ENCODE results near the gene ADGRB3.
"Not testable (repeated sequence)": the region's sequence is repeated elsewhere in the genome, so short reads cannot be mapped to it uniquely, and the experiment has no call there.

Gene ADGRB3

DNA sequence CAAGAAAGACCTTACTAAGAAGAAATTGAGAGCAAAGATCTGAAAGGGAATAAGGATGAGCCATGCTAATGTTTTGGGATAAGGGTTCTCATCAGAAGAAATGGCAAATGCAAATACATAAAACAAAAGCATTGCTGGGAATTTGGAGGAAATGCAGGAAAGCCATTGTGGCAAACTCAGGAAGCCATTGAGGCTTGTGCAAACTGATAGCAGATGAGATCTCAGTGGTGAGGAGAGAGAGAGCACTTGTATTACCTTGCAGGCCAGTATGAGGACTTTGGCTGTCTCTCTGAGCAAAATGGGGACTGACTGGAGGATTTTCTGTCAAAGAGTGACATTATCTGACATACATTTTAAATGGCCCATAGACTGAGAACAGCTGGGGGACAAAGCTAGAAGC is 103.0 kb downstream of the ADGRB3 start:
- no peak for DNase-seq (ENCODE audit: low read depth in 3 of 3, low spot score in 1 of 3)

DNA sequence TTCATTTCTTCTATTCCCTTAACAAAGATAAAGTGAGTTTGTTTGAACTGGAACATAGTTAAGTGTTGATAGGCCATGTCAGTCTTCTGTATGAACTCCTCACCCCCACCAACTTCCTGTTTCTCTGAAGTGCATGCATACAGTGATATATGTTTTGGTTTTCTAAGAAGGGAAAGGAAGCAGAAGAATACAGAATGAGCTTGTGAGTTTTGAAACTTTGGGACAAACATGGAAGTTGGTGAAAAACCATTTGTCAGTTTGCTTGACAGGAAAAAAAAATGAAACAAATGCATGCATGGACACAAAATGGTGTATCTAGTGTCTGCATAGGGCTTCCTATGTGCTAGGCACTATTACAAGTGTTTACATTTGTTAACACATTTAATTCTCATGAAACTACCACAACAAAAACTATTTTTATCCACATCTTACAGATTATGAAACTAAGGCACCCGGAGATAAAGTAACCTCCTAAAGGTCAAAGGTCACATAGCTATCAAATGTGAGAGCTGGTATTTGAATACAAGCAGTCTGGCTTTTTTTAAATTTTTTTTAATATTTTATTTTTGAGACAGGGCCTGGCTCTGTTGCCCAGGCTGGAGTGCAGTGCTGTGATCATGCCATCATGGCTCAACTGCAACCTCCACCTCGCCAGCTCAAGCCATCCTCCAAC is 105.9 kb downstream of the ADGRB3 start:
- DNase-seq (ENCODE audit: low read depth in 3 of 3, low spot score in 1 of 3): no peak

DNA sequence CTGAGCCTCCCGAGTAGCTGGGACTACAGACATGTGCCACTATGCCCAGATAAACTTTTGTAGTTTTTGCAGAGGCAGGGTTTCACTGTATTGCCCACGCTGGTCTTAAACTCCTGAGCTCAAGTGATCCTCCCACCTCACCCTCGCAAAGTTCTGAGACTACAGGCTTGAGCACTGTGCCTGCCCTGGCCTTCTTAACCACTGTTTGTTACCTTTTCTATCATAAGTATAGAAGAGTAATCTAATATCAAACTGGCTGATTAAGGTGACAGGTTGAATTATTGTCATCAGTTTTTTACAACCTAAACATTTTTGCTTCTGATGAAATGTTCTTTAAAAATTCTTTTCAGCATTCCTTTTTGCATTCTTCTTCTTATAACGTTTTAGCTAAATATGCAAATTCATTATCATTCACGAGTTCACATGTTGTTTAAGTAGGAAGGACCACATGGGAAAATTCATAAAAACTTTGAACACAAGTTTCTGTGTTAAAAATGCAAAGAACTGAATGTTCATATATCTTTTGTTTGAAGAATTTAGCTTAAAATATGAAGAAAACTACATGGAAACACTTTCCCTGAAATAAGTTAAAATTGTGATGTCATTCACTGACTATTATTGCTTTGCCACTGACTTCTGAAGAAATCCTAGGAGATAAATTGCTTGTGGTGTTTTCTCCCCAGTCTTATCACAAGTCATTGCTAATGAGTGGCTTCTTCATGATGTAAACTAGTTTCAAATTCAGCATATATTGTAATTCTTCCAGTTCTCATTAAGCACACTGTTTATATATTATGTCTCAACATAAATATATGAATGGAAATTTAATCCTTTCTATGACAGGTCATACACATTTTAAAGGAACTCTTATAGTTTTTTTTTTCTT is 106.7 kb downstream of the ADGRB3 start:
- no peak for DNase-seq (ENCODE audit: low read depth in 3 of 3, low spot score in 1 of 3)

DNA sequence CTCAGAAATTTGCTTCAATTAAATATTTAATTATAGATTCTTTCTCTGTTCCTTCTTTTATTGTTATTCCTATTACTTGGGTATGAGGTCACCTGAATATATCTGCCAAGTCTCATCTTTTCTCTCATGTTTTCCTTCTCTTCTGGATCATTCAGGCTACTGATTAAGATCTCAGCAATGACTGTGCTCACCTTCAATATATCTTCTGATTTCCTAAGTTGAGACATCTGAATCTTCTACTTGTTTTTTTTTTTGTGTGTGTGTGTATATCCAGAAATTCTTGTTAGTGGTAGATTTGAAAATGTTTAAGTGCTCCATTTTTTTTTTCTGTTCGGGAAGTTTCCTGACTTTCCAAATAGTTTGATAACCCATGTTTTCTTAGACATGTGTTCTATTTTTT is 108.0 kb downstream of the ADGRB3 start:
- no peak for DNase-seq (ENCODE audit: low read depth in 3 of 3, low spot score in 1 of 3)

DNA sequence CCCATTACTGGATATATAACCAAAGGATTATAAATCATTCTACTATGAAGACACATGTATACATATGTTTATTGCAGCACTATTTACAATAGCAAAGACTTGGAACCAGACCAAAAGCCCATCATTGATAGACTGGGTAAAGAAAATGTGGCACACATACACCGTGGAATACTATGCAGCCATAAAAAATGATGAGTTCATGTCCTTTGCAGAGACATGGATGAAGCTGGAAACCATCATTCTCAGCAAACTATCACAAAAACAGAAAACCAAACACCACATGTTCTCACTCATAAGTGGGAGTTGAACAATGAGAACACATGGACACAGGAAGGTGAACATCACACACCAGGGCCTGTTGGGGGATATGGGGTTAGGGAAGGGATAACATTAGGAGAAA is 109.3 kb downstream of the ADGRB3 start:
- DNase-seq (ENCODE audit: low read depth in 3 of 3, low spot score in 1 of 3): not testable (repeated sequence)

DNA sequence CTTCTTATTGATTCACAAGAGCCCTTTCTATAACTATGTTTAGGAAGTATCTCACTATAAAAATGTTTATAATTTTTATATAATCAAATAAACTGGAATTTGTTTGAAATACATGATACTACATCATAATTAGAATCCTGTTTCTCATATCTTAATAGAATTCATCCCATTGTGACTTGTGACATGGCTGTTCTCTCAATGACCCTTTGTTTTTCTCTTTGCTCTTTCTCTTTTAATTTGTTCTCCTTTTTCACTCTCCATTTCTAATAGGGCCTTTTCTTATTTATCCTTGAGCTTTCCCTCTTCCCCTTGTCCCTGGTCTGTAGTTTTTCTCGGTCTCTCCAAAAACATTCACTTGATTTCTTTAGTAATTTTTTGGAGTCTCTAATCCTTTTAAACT is 111.3 kb downstream of the ADGRB3 start:
- no peak for DNase-seq (ENCODE audit: low read depth in 3 of 3, low spot score in 1 of 3)

DNA sequence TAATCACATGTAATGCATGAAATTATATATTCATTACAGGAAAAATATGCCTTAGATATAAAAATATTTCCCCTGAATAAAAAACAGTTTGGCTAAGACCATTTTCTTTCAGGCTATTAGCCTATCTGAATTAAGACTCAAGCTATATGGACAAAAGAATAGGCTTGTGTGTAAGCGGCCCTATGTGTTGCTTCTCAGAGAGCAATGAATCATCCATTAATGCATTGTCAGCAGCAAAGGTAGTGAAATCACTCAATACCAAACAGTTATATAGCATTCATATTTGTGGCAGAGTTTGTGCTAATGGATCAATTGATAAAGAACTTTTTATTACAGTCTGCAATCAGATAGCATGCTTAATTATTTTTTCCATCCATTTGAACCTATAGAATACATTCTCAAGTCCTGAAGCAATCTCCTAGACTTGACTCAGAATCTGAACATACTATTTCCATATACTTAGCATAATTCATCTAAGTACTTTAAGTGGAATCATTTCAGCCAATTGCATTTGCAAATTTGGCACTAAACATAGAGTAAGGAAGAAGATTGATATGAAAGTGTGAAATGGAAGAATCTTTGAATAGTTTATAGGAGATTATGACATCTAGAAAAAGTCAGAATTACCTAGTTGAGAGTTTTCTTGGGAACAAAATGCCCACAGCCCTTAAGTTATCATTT is 112.2 kb downstream of the ADGRB3 start:
- no peak for DNase-seq (ENCODE audit: low read depth in 3 of 3, low spot score in 1 of 3)

DNA sequence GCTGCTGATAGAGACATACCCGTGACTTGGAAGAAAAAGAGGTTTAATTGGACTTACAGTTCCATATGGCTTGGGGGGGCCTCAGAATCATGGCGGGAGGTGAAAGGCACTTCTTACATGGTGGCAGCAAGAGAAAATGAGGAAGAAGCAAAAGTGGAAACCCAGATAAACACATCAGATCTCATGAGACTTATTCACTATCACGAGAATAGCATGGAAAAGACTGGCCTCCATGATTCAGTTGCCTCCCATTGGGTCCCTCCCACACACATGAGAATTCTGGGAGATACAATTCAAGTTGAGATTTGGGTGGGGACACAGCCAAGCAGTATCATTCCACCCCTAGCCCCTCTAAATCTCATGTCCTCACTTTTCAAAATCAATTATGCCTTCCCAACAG is 112.8 kb downstream of the ADGRB3 start:
- not testable (repeated sequence) for DNase-seq (ENCODE audit: low read depth in 3 of 3, low spot score in 1 of 3)

DNA sequence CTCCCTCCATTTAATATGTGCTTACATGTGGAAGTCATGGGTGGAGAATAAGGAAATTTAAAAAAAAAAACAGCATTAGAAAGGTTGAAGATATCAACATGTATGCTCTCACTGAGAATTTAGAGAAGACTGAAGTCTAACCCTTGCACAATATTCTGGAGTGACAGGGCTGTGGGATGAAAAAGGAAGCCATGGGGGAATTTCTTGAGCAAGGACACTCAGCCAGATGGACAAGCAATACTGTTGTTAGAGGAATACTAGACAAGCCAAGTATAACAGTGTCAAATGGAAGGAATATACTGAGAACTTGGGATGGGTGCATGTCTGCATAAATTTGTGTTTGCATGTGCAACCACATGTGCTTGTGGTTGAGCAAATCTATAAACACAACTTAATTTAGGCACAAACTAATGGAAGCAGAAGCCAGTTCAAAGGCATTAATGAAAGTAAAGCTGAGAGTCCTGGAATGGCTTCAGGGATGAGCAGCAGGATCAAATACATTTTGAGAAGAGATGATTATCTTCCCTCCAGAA is 119.7 kb downstream of the ADGRB3 start:
- no peak for DNase-seq (ENCODE audit: low read depth in 3 of 3, low spot score in 1 of 3)

DNA sequence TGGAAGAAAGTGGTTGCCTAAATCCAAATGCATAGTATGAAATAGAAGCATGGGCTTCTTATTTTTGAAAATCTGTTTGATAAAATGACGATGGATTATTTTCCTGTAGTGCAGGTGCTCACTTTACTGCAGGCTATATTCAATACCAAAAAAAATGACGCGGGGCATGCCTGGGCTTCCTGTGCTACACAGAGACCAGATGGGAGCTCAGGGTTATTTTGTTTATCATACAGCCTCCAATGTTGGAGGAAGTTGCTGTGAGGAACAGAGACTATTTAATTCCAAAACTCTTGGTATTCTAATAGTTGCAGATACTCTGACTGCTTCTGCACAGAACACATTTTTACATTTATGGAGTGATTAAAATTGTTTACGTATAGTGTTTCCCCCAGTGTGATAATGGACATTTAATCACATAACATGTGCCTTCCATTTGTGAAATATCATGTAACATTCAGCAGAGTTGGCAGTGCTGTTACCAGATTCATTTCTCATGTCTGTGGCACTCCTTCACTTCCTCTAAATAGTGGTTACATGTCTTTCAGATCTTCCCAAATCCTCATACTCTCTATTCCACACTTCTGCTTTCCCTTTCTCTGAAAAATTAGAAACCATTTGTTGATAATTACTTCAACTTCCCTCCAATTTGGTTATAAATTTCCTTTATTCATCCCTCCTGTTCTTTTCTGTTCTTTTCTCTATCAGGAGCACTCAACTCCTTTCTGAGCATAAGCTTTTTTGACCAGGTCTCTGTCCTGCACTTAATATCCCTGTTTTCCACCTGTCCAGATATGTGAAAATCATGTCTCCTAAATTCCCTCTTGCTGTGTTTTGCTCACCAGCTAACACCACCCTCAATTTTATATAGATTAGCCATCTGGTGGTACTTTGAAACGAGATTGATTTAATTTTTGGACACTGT is 121.6 kb downstream of the ADGRB3 start:
- no peak for DNase-seq (ENCODE audit: low read depth in 3 of 3, low spot score in 1 of 3)

DNA sequence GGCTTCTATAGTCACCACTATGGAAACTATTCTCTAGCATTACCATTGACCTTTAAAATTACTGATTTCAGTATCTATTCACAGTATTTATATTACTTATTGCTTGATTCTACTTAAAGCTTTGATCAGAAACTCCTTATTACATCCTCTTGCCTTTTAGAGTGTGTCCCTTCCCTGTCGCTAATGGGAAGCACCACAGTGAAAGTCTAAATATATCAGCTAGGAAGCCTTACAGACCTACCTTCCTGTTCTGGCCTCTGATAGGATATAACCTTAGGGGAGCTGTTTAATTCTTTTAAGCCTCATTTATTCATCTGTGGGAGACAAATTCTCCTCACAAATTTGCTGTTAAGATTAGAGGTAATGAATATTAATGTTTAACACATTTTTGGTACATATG is 122.7 kb downstream of the ADGRB3 start:
- DNase-seq (ENCODE audit: low read depth in 3 of 3, low spot score in 1 of 3): no peak

DNA sequence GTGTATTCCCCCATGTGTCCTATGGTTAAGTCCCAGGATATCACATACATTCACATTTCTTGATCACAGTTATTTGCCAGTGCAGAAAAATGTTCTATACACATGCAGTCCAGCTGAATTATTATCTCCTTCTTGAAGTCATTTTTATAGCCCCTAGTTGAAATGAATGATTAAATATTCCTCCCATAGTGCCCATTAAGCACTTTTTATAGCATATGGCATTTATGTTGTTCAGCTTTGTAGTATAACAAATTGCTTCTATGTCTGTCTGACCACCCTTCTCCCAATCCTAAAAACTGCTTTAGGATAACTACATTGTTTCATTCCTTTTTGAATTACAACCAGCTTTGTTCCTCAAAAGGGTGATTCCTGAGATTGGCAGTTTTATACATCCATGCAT is 123.5 kb downstream of the ADGRB3 start:
- DNase-seq (ENCODE audit: low read depth in 3 of 3, low spot score in 1 of 3): no peak

DNA sequence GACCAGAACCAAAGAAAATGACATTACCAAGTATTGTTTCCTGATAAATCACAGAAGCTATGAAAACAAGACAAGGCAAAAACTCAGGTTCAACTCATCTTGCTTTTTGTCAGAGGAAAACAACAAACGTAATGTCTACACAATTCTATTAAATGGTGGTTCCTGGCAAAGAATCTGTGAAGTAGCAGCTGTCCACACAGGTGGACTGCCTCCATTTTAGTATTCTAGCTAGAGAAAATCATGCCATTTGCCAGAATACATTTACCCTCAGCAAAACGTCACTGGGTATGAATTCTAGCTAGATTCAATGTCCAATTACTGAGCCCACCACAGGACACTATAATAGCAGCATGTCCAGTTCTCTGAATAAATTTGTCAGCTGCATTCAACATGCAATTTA is 125.4 kb downstream of the ADGRB3 start:
- no peak for DNase-seq (ENCODE audit: low read depth in 3 of 3, low spot score in 1 of 3)

DNA sequence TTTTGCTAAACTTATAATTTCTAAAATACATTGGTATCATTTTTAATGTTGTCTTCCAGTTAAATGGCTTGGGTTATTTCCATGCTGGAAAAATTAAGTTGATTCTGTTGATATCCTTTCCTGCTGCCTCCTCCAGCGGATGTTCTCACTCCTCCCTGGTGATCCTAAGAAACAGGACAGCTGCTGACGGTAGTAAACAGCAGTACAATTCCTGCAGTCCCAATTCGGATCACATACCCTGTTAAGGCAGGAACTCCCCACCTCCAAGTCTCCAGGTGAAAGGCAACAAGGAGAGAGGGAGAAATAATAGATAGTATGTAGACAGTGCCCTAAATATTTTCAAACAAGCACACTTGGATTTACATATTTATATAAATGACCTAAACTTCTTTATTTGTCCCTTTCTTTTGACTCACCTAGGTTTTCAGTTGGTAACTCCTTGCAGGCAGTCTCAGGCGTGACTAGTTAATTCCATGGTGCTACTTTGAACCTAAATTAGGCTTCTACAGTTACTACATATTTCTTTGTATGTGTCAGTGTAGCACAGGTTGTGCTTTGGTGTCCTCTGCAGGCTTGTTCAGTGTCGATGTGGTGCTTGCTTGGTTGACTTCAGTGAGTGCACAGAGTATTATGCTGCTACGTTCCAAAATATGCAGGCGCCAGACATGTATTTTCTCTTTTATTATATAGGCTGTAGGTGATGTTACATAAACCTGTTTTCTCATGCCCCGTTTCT is 126.0 kb downstream of the ADGRB3 start:
- DNase-seq (ENCODE audit: low read depth in 3 of 3, low spot score in 1 of 3): no peak

DNA sequence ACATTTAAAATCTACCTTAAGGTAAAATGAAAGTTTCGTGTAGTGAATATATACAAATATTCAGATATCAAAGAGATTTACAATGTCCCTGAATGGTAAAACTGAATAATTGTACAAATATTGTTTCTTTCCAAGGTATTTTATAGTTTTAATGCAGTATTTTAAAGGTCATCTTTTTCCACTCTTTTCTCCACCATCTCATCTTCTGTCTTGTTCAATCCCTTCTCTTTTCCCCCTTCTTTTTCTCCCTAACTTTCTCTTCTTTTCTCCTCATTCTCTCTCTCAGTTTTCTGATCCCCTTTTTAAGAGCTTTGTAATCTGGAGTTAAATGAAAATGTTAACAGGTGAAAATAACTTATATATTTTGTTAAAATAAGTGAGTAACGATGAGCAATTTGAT is 126.9 kb downstream of the ADGRB3 start:
- no peak for DNase-seq (ENCODE audit: low read depth in 3 of 3, low spot score in 1 of 3)

DNA sequence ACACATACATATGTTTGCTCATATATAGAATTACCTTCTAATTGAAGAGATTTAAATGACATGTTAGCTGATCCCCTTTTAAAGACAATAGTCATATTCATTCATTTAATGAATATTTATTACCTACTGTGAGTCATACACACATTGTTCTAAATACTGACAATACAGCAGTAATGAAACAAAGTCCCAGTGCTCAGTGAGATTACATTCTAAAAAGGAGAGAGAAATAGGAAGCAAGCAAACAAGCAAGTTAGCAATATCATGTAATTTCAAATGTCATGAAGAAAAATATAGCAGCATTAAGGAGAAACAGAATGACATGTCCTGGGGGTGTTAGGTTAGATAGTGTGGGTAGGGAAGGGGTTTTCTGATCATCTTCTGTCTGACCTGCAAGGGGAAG is 136.3 kb downstream of the ADGRB3 start:
- DNase-seq (ENCODE audit: low read depth in 3 of 3, low spot score in 1 of 3): no peak

DNA sequence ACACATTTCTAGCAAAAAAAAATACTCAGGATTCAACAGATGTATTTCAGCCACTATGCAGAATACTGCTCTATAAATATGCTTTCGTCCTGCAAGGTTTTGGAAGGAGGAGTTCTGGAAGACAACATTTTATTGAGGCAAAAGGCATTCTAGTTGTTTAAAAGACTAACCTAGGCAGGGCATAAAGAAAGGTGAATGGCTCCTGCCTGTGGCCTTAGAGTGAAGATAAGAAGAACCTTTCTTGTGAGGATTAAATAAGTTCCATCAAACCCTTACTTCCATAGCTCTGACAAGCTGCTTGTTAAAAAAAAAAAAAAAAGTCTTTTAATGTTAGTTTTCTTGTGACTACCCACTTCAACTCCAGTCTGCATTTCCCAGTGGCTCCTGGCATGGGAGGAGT is 139.8 kb downstream of the ADGRB3 start:
- DNase-seq (ENCODE audit: low read depth in 3 of 3, low spot score in 1 of 3): no peak

DNA sequence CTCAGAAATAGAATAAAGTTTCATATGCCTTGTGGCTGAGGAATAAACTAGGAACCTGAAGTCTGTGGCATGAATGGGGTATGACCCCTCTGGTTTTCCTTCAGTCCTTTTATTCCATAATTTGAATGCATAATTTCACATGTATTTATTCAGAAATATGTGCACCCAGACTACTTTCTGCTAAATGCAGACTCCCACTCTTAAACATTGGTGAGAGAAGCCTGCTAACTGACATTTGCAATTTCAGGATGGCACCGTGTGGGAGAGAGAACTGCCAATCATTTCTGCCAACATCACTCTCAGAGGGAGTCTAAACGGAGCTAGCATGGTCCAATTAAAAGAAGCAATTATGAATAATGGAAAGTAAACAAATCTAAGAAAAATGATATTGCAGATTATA is 141.3 kb downstream of the ADGRB3 start:
- no peak for DNase-seq (ENCODE audit: low read depth in 3 of 3, low spot score in 1 of 3)

DNA sequence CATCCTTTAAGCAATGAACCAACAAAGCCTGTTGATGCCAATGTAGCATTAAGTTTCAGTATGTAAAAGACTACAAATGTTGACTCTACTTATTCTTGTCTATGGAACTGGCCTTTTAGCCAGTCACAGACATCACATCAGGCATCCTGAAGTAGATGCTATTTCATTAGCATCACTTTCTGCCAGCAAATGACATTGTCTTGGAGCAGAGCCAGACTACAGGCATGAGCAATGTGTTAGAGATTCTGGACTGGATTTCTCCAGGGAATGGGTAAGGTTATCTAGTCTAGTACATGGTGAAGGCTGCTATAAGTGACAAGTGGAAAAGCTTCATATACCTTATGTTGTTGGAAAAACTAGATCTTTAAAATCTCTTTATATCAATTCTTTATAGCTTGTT is 142.9 kb downstream of the ADGRB3 start:
- no peak for DNase-seq (ENCODE audit: low read depth in 3 of 3, low spot score in 1 of 3)

DNA sequence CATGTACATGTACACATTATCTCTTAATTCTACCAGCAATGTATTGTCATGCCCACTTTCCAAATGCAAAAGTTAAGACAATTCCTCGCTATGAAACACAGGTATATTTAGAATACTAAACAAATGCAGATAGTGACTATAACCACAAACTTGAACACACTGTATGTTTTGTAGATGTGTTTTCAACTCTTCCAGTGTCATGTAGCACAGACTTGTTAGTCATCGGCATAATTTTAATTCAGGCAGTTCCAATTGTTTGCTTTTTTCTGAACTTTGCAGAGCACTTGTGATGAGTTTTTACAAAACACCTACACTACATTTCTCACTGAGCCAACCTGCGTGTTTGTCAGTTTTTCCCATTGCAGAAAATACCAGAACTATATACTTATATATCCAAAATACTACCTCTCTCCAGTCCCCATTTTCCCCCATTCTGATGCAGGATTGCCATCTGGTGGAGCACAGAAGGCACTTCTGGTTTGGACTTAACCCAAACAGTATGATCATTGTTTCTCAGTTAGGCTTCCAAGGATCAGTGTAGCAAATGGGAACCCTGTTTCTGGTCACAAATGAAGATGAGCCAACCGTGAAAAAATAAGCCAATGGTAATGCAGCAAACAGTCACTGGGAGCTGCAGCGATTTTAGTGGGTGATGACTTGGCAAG is 143.4 kb downstream of the ADGRB3 start:
- no peak for DNase-seq (ENCODE audit: low read depth in 3 of 3, low spot score in 1 of 3)

All from stimulated activated CD4-positive, alpha-beta T cell treated with anti-CD3 and anti-CD28 coated beads, TNF-alpha, amount 100 ng/mL, for 1 hour (primary cell).